Testis (tissue), 2 donors: ENCODE data around the gene DBN1.

Experiments
- POLR2A ChIP-seq: fragments of 450-650 bp; IDR thresholded peaks from one replicate; pipeline ENCODE4 v1.6.1; 2017; ENCODE audit warnings: antibody characterized with exemption, mild to moderate bottlenecking, moderate library complexity
- TF ChIP-seq, protein P1 (sequence below), 3 experiments: fragments of 450-650 bp in 2 of 3; fragments of 200-600 bp in 1 of 3; sonication (generic) in 1 of 3; IDR thresholded peaks; one replicate each; pipeline ENCODE4 v1.5.1; 2016 to 2019; ENCODE audit warnings: antibody characterized with exemption in 3 of 3, mild to moderate bottlenecking in 2 of 3, moderate library complexity in 1 of 3

DNA sequence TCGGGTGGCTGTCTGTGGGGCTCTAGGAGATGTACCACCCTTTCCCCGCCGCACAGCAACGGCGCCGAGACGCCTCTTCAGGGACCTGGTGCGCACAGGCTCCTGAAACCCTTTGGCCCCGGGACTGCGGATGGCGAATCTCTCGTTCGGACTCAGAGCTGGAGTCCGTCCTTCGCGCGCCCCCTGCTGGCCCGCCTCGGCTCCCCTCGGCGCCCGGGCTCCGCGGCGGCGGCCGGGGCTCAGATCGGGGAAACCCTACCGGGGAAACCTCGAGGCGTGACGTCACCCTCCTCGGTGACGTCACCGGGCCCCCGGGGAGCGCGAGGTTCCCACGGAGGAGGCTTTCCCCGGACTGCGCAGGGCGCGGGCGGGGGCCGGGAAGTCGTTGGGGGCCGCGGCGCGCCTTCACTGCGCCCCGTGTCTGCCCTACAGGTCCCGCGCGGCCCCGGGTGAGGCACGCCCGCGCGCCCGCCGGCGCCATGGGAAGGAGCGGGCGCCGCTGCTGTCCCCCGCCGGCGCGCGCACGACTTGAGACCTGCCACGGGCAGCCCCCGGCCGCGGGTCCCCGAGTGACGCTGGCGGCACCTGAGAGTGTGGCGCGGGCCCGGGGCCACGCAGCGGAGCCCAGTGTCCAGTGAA lies 18.9 kb downstream of the DBN1 start:
- TF ChIP-seq, protein P1, sequence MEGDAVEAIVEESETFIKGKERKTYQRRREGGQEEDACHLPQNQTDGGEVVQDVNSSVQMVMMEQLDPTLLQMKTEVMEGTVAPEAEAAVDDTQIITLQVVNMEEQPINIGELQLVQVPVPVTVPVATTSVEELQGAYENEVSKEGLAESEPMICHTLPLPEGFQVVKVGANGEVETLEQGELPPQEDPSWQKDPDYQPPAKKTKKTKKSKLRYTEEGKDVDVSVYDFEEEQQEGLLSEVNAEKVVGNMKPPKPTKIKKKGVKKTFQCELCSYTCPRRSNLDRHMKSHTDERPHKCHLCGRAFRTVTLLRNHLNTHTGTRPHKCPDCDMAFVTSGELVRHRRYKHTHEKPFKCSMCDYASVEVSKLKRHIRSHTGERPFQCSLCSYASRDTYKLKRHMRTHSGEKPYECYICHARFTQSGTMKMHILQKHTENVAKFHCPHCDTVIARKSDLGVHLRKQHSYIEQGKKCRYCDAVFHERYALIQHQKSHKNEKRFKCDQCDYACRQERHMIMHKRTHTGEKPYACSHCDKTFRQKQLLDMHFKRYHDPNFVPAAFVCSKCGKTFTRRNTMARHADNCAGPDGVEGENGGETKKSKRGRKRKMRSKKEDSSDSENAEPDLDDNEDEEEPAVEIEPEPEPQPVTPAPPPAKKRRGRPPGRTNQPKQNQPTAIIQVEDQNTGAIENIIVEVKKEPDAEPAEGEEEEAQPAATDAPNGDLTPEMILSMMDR (IDR thresholded peaks at IDR 0.05), result peak; percentile 91 to 99 (median 98)
- TF ChIP-seq POLR2A, result no peak
